Trophoblast cell (in vitro differentiated cells and primary cell): ENCODE data around the gene PAXX.

ENCODE experiments used
- DNase-seq, 2 donors: peaks; one replicate each; pipeline ENCODE4 v3.0.0-alpha.2; 2016
- H2AFZ ChIP-seq: 2 replicates; pipeline ENCODE4 v1.6.1; 2013; ENCODE audit warnings: low read length, moderate library complexity, mild to moderate bottlenecking; ENCODE audit not compliant: insufficient read depth, poor library complexity
- H2AK5ac ChIP-seq: 2 replicates; pipeline ENCODE4 v1.6.1; 2013; ENCODE audit warnings: mild to moderate bottlenecking, low read length
- H2BK120ac ChIP-seq: 2 replicates; pipeline ENCODE4 v1.6.1; 2013; ENCODE audit warnings: low read length, mild to moderate bottlenecking, moderate library complexity; ENCODE audit not compliant: insufficient read depth, poor library complexity
- H2BK12ac ChIP-seq: 2 replicates; pipeline ENCODE4 v1.6.1; 2013; ENCODE audit warnings: mild to moderate bottlenecking, low read length, moderate library complexity
- H2BK5ac ChIP-seq: 2 replicates; pipeline ENCODE4 v1.6.1; 2013; ENCODE audit warnings: low read length, low read depth, moderate library complexity, mild to moderate bottlenecking; ENCODE audit not compliant: poor library complexity
- H3K14ac ChIP-seq: 2 replicates; pipeline ENCODE4 v1.6.1; 2013; ENCODE audit warnings: mild to moderate bottlenecking, low read length
- H3K18ac ChIP-seq: 2 replicates; pipeline ENCODE4 v1.6.1; 2013; ENCODE audit warnings: mild to moderate bottlenecking, low read length
- H3K23ac ChIP-seq: 2 replicates; pipeline ENCODE4 v1.6.1; 2013; ENCODE audit warnings: low read length
- H3K27ac ChIP-seq: 2 replicates; pipeline ENCODE4 v1.5.1; 2013; ENCODE audit warnings: low read depth, mild to moderate bottlenecking, inconsistent platforms, low read length, moderate library complexity
- H3K27me3 ChIP-seq: 2 replicates; pipeline ENCODE4 v1.6.1; 2013; ENCODE audit warnings: inconsistent platforms, mild to moderate bottlenecking, low read length, moderate library complexity; ENCODE audit not compliant: insufficient read depth
- H3K36me3 ChIP-seq, 2 experiments: 1 replicate in 1 of 2; 2 replicates in 1 of 2; pipeline ENCODE4 v1.6.1; 2013; ENCODE audit warnings: low read length in 2 of 2, mild to moderate bottlenecking in 2 of 2, moderate library complexity in 1 of 2; ENCODE audit not compliant: insufficient read depth in 2 of 2, control insufficient read depth in 1 of 2
- H3K4ac ChIP-seq: 2 replicates; pipeline ENCODE4 v1.6.1; 2013; ENCODE audit warnings: low read depth, mild to moderate bottlenecking, low read length, moderate library complexity
- H3K4me1 ChIP-seq, 2 experiments: 1 replicate in 1 of 2; 2 replicates in 1 of 2; pipeline ENCODE4 v1.6.1; 2013; ENCODE audit warnings: low read length in 2 of 2, mild to moderate bottlenecking in 2 of 2, moderate library complexity in 1 of 2; ENCODE audit not compliant: insufficient read depth in 2 of 2, control insufficient read depth in 1 of 2
- H3K4me2 ChIP-seq: 2 replicates; pipeline ENCODE4 v1.6.1; 2013; ENCODE audit warnings: inconsistent platforms, mild to moderate bottlenecking, low read length, moderate library complexity
- H3K4me3 ChIP-seq: 2 replicates; pipeline ENCODE4 v1.5.1; 2013; ENCODE audit warnings: mild to moderate bottlenecking, low read depth, low read length, inconsistent platforms
- H3K79me1 ChIP-seq: one replicate; pipeline ENCODE4 v1.6.1; 2013; ENCODE audit warnings: low read length
- H3K79me2 ChIP-seq: 2 replicates; pipeline ENCODE4 v1.6.1; 2013; ENCODE audit warnings: low read length, mild to moderate bottlenecking; ENCODE audit not compliant: control insufficient read depth, insufficient read depth, poor library complexity
- H3K9ac ChIP-seq: 2 replicates; pipeline ENCODE4 v1.6.1; 2013; ENCODE audit warnings: mild to moderate bottlenecking, low read length
- H3K9me3 ChIP-seq: 2 replicates; pipeline ENCODE4 v1.6.1; 2013; ENCODE audit warnings: low read depth, mild to moderate bottlenecking, control low read depth, inconsistent platforms, low read length; ENCODE audit not compliant: insufficient read depth
- H4K12ac ChIP-seq: 2 replicates; pipeline ENCODE4 v1.6.1; 2013; ENCODE audit warnings: low read depth, mild to moderate bottlenecking, low read length, moderate library complexity
- H4K8ac ChIP-seq: 2 replicates; pipeline ENCODE4 v1.6.1; 2013; ENCODE audit warnings: low read depth, mild to moderate bottlenecking, low read length, moderate library complexity
- H4K91ac ChIP-seq: one replicate; pipeline ENCODE4 v1.6.1; 2013; ENCODE audit warnings: low read depth, mild to moderate bottlenecking, low read length, moderate library complexity
- WGBS: extraction: QIAGEN DNeasy Blood & Tissue Kit; methylation state at CpG from one replicate; pipeline ENCODE4 v1.1.7; 2013; ENCODE audit warnings: missing lambda C conversion rate; ENCODE audit not compliant: insufficient read length, insufficient coverage; ENCODE audit errors: extremely low coverage; 5-methylcytosine and 5-hydroxymethylcytosine counted together

The PAXX gene

GRCh38 chr9:137006116-137007003 lies 14.1 kb downstream of the PAXX start:
- no CpG with 5 or more reads among the region's 24 CpGs for WGBS
- no peak overlapping the region for H3K23ac ChIP-seq

GRCh38 chr9:137007108-137007815 lies 15.0 kb downstream of the PAXX start:
- WGBS = 100% methylated on average over 2 of the region's 30 CpGs
- H4K8ac ChIP-seq = no peak overlapping the region
- no peaks in the 10 kb centered on the region for H3K36me3 ChIP-seq
- no peak overlapping the region for H3K27ac ChIP-seq
- H3K18ac ChIP-seq = no peak overlapping the region
- H2BK5ac ChIP-seq = no peak overlapping the region
- H2BK120ac ChIP-seq = no peak overlapping the region
- H3K4me1 ChIP-seq = no peaks in the 10 kb centered on the region
- no peaks in the 10 kb centered on the region for H3K27me3 ChIP-seq
- H2BK12ac ChIP-seq = no peak overlapping the region
- no peak overlapping the region for H2AFZ ChIP-seq
- H3K4me2 ChIP-seq = no peak overlapping the region
- H3K23ac ChIP-seq = no peak overlapping the region
- H3K79me1 ChIP-seq = no peaks in the 10 kb centered on the region
- no peaks in the 10 kb centered on the region for H3K79me2 ChIP-seq
- no peak overlapping the region for H2AK5ac ChIP-seq
- H3K14ac ChIP-seq = no peak overlapping the region
- H3K9me3 ChIP-seq = peaks cover 4% of the 10 kb centered on the region
- no peak overlapping the region for H4K91ac ChIP-seq
- no peak overlapping the region for H3K4ac ChIP-seq
- DNase-seq = no peak
- no peak overlapping the region for H3K9ac ChIP-seq
- H3K4me3 ChIP-seq = no peak overlapping the region
- no peak overlapping the region for H4K12ac ChIP-seq

More at GRCh38 chr9:137006116-137007003, 14.1 kb downstream of the PAXX start:
- H3K4me3 ChIP-seq = peak overlapping the region; percentile 9
- no peak overlapping the region for H2BK12ac ChIP-seq
- no peak overlapping the region for H3K18ac ChIP-seq
- H2BK5ac ChIP-seq = no peak overlapping the region
- no peaks in the 10 kb centered on the region for H3K79me2 ChIP-seq
- no peak overlapping the region for H2AK5ac ChIP-seq
- no peaks in the 10 kb centered on the region for H3K36me3 ChIP-seq
- no peaks in the 10 kb centered on the region for H3K27me3 ChIP-seq
- H3K4ac ChIP-seq = no peak overlapping the region
- no peak for DNase-seq
- no peak overlapping the region for H4K12ac ChIP-seq
- peaks cover 4% of the 10 kb centered on the region for H3K9me3 ChIP-seq
- H3K4me1 ChIP-seq = no peaks in the 10 kb centered on the region
- no peak overlapping the region for H3K14ac ChIP-seq
- H3K27ac ChIP-seq = no peak overlapping the region
- no peak overlapping the region for H3K9ac ChIP-seq
- no peak overlapping the region for H4K91ac ChIP-seq
- H4K8ac ChIP-seq = no peak overlapping the region
- H3K4me2 ChIP-seq = no peak overlapping the region
- H2AFZ ChIP-seq = no peak overlapping the region
- no peak overlapping the region for H2BK120ac ChIP-seq
- H3K79me1 ChIP-seq = no peaks in the 10 kb centered on the region

GRCh38 chr9:137007816-137008270 lies 15.6 kb downstream of the PAXX start:
- no peaks in the 10 kb centered on the region for H3K36me3 ChIP-seq
- H3K4me3 ChIP-seq = no peak overlapping the region
- no peak overlapping the region for H2AK5ac ChIP-seq
- no peak overlapping the region for H3K9ac ChIP-seq
- peaks cover 7% of the 10 kb centered on the region for H3K9me3 ChIP-seq
- no peak overlapping the region for H3K27ac ChIP-seq
- H4K8ac ChIP-seq = no peak overlapping the region
- no peaks in the 10 kb centered on the region for H3K4me1 ChIP-seq
- no peak overlapping the region for H4K91ac ChIP-seq
- H3K27me3 ChIP-seq = no peaks in the 10 kb centered on the region
- H3K18ac ChIP-seq = no peak overlapping the region
- H2BK12ac ChIP-seq = no peak overlapping the region
- WGBS = no CpG with 5 or more reads among the region's 13 CpGs
- no peaks in the 10 kb centered on the region for H3K79me1 ChIP-seq
- no peak overlapping the region for H2AFZ ChIP-seq
- no peak overlapping the region for H3K23ac ChIP-seq
- H3K4ac ChIP-seq = no peak overlapping the region
- no peak overlapping the region for H2BK5ac ChIP-seq
- H2BK120ac ChIP-seq = no peak overlapping the region
- no peak overlapping the region for H3K4me2 ChIP-seq
- H4K12ac ChIP-seq = no peak overlapping the region
- H3K79me2 ChIP-seq = no peaks in the 10 kb centered on the region
- DNase-seq = no peak
- no peak overlapping the region for H3K14ac ChIP-seq

GRCh38 chr9:137008312-137008711 lies 16.1 kb downstream of the PAXX start:
- H2AFZ ChIP-seq = no peak overlapping the region
- no peak overlapping the region for H3K23ac ChIP-seq
- H2BK120ac ChIP-seq = no peak overlapping the region
- no peak overlapping the region for H3K4ac ChIP-seq
- H3K9me3 ChIP-seq = peaks cover 7% of the 10 kb centered on the region
- H4K8ac ChIP-seq = no peak overlapping the region
- WGBS = no CpG with 5 or more reads among the region's 22 CpGs
- no peak overlapping the region for H2AK5ac ChIP-seq
- no peak overlapping the region for H3K9ac ChIP-seq
- no peak overlapping the region for H4K12ac ChIP-seq
- DNase-seq = no peak
- no peaks in the 10 kb centered on the region for H3K27me3 ChIP-seq
- H4K91ac ChIP-seq = no peak overlapping the region
- H3K79me2 ChIP-seq = no peaks in the 10 kb centered on the region
- H2BK12ac ChIP-seq = no peak overlapping the region
- H3K4me1 ChIP-seq = no peaks in the 10 kb centered on the region
- H2BK5ac ChIP-seq = no peak overlapping the region
- H3K36me3 ChIP-seq = no peaks in the 10 kb centered on the region
- no peak overlapping the region for H3K27ac ChIP-seq
- H3K79me1 ChIP-seq = no peaks in the 10 kb centered on the region
- H3K4me3 ChIP-seq = no peak overlapping the region
- no peak overlapping the region for H3K4me2 ChIP-seq
- no peak overlapping the region for H3K14ac ChIP-seq
- no peak overlapping the region for H3K18ac ChIP-seq
